GM12865 (cell line): ENCODE data around the gene TBC1D4.
A peak's percentile ranks its signal among the peaks of the same experiment; 100 is the strongest.

Source experiments
- DNase-seq: peaks from one replicate; pipeline ENCODE4 v3.0.0; 2010; ENCODE audit warnings: low read depth
- H3K4me3 ChIP-seq: 2 replicates; pipeline ENCODE4 v1.5.1; 2011; ENCODE audit warnings: mild to moderate bottlenecking, low read depth, low read length, control low read depth
- CTCF ChIP-seq: IDR thresholded peaks from 2 replicates; pipeline ENCODE4 v1.5.1; 2011; ENCODE audit warnings: low read length, control low read depth, low read depth, inconsistent platforms; ENCODE audit not compliant: insufficient read depth; ENCODE audit errors: missing control alignments

Gene TBC1D4

GRCh38 chr13:75486146-75487062, 4.4 kb upstream of the TBC1D4 start:
- TF ChIP-seq CTCF: no peak
- peak; percentile 30 for DNase-seq
- no peak overlapping the region for H3K4me3 ChIP-seq

- no peak for TF ChIP-seq CTCF
- H3K4me3 ChIP-seq: no peak overlapping the region
- DNase-seq: no peak
These were observed 3.5 kb upstream of the TBC1D4 start for GRCh38 chr13:75485286-75486062.

GRCh38 chr13:75482820-75483079, 781 bp upstream of the TBC1D4 start:
- TF ChIP-seq CTCF: no peak
- peak overlapping the region; percentile 76 for H3K4me3 ChIP-seq
- DNase-seq: no peak

GRCh38 chr13:75481176-75482069, 546 bp downstream of the TBC1D4 start:
- peak; percentile 47 for DNase-seq
- TF ChIP-seq CTCF: no peak
- H3K4me3 ChIP-seq: peak overlapping the region; percentile 76

- peak overlapping the region; percentile 76 for H3K4me3 ChIP-seq
- peak; percentile 76 for DNase-seq
- no peak for TF ChIP-seq CTCF
These were observed 1.2 kb downstream of the TBC1D4 start for GRCh38 chr13:75480671-75481175.

- peak overlapping the region; percentile 7; the same call in 1 of the 2 replicates for H3K4me3 ChIP-seq
- no peak for DNase-seq
- TF ChIP-seq CTCF: no peak
These were observed 2.7 kb downstream of the TBC1D4 start for GRCh38 chr13:75479102-75479740.
